Ovary (tissue), 3 donors: ENCODE data around the gene GRID2.

Source experiments
- CTCF ChIP-seq, 3 donors: fragments of 450-650 bp in 2 of 3; fragments of 200-600 bp in 1 of 3; IDR thresholded peaks; one replicate each; pipeline versions ENCODE4 v1.5.1 to v1.8.0; 2016 to 2022; ENCODE audit warnings: antibody characterized with exemption in 3 of 3, mild to moderate bottlenecking in 1 of 3
- EP300 ChIP-seq: sonication (generic); formaldehyde crosslinking; IDR thresholded peaks from one replicate; pipeline ENCODE4 v1.6.1; 2017; ENCODE audit warnings: antibody characterized with exemption
- donor health status: DM: no; HTN: no; CAD: no.

- TF ChIP-seq CTCF (IDR thresholded peaks at IDR 0.05): no peak
- no peak for TF ChIP-seq EP300
These were observed 1313.8 kb downstream of the GRID2 start for GRCh38 chr4:93617606-93618005.
